Measurements from ENCODE around the gene CLSTN2.

CLSTN2 gene

GRCh38 chr3:140089403-140090072 is 154.6 kb downstream of the CLSTN2 start:
- Histone ChIP-seq H3K4me3 (no peak overlapping the region), H3K27ac (no peak overlapping the region)
- TF ChIP-seq CTCF (IDR thresholded peaks at IDR 0.05) = no peak
- no peak for DNase-seq (ENCODE audit: low spot score)

DNA sequence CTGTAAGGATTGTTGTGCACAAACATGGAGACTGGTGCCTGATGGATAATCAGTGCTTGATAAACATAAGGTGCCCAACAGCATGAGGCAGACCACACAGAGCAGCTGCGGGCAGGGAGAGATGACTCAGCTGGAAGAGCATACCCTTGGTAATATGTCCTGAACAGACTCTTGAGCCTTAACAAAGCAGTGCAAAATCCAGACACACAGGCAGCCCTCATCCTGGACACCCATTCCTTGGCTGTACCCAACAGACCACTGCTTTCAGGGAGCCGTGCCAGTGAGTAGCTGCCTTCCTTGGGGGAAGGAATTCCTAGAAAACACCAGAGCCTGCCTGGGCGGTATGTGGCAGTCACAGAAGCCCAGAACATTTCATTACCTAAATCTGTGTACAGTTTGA is 156.2 kb downstream of the CLSTN2 start:
- no peak overlapping the region for H3K4me3 ChIP-seq
- TF ChIP-seq CTCF (IDR thresholded peaks at IDR 0.05) = no peak
- no peak overlapping the region for H3K27ac ChIP-seq
- DNase-seq (ENCODE audit: low spot score) = no peak

DNA sequence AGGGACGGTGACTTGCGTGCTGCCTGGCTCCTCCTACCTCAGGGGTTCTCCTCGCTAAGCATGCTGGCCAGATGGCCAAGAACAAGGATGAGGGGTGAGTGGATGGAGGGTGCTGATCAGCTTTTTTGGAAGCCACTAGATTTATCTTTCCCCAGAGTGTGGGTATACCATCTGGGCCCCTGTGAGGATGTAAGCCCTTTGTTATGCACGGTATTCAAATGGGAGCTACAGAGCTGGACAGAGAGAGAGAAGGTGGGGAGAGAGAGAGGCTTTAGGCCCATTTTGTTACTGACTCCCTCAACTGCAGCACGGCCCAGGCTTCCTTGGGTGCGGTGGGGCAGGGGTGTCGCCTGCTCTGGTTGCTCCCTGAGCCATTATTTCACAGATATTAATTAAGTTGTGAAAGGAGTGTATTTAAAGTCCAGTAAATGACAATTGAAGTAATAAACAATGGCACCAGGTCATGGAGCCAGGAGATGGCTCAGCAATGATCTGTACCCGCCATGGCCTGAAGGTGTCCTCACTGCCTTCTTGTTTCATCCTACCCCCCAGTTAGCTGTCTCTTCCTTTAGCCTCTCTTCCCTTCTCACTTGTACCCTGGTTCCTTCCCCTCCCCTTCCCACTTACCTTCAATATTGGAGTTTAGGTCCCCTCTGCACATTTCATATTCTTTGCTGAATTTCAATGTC is 158.0 kb downstream of the CLSTN2 start:
- no peak overlapping the region for H3K27ac ChIP-seq
- no peak for TF ChIP-seq CTCF (IDR thresholded peaks at IDR 0.05)
- no peak for DNase-seq (ENCODE audit: low spot score)
- H3K4me3 ChIP-seq = no peak overlapping the region

GRCh38 chr3:140093742-140094141 is 158.8 kb downstream of the CLSTN2 start:
- no peak overlapping the region for H3K27ac ChIP-seq
- TF ChIP-seq CTCF (IDR thresholded peaks at IDR 0.05) = no peak
- H3K4me3 ChIP-seq = no peak overlapping the region
- no peak for DNase-seq (ENCODE audit: low spot score)

DNA sequence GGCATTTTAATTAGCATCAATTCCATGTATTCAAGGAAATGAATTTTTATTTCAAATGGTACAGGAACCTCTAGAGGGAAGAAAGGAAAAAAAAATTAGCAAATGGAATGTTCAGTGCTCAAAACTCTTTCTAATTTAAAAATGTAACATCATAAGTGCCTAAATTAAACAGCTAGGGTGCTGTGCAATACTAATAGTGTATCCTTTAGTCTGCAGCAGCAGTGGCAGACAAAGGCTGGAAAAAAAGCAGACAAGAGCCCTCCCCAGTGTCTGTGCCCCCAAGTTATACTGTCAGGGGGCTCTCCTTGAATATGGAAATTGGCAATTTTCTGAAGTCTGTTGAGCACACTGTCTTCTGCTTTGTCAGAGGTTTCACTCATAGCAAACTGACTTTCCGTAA is 159.5 kb downstream of the CLSTN2 start:
- H3K27ac ChIP-seq = no peak overlapping the region
- TF ChIP-seq CTCF (IDR thresholded peaks at IDR 0.05) = no peak
- no peak overlapping the region for H3K4me3 ChIP-seq
- DNase-seq (ENCODE audit: low spot score) = no peak

GRCh38 chr3:140096037-140096436 is 161.1 kb downstream of the CLSTN2 start:
- Histone ChIP-seq H3K27ac (no peak overlapping the region), H3K4me3 (no peak overlapping the region)
- DNase-seq (ENCODE audit: low spot score) = no peak
- TF ChIP-seq CTCF (IDR thresholded peaks at IDR 0.05) = no peak

All from coronary artery (tissue), 2 donors.